Hematopoietic multipotent progenitor cell (in vitro differentiated cells): ENCODE results near the gene GRB7. TPM values are rescaled to one million over a fixed set of nuclear protein-coding genes. Genes with fewer than 3 reads are reported as not detected.
"Not testable (repeated sequence)": the region's sequence is repeated elsewhere in the genome, so short reads cannot be mapped to it uniquely, and the experiment has no call there.

Source experiments
- DNase-seq, 3 donors: peaks; one replicate each; pipeline ENCODE4 v3.0.0-alpha.2; 2011 to 2015; ENCODE audit warnings: low read depth in 2 of 3, low spot score in 2 of 3
- total RNA-seq: library from RNA; depleted of rRNA; stranded (reverse); fragments of >200 nt; gene quantifications from one replicate; pipeline ENCODE4 v1.2.3, GENCODE V29; 2012

GRB7 gene
- total RNA-seq, 1 donor: not detected

- no peak for DNase-seq
These were observed 12.6 kb downstream of the GRB7 start for GRCh38 chr17:39750131-39751015.

- DNase-seq: no peak
These were observed 13.3 kb downstream of the GRB7 start for GRCh38 chr17:39751016-39751543.

GRCh38 chr17:39751637-39752036 is 13.9 kb downstream of the GRB7 start:
- no peak for DNase-seq

GRCh38 chr17:39752241-39752881 is 14.6 kb downstream of the GRB7 start:
- no peak for DNase-seq

GRCh38 chr17:39753514-39754160 is 15.9 kb downstream of the GRB7 start:
- DNase-seq: peak in 2 of 3 donors; percentile 72 to 83

- DNase-seq: peak; percentile 89 to 98 (median 89)
These were observed 16.6 kb downstream of the GRB7 start for GRCh38 chr17:39754161-39754957.

- peak in 1 of 3 donors; percentile 10 for DNase-seq
These were observed 17.3 kb downstream of the GRB7 start for GRCh38 chr17:39754958-39755553.

GRCh38 chr17:39755554-39756379 is 18.0 kb downstream of the GRB7 start:
- DNase-seq: peak in 2 of 3 donors; percentile 43 to 52

- no peak for DNase-seq
These were observed 18.8 kb downstream of the GRB7 start for GRCh38 chr17:39756380-39757079.

GRCh38 chr17:39757176-39757662 is 19.5 kb downstream of the GRB7 start:
- DNase-seq: no peak

- DNase-seq: peak in 1 of 3 donors; percentile 45
These were observed 20.5 kb downstream of the GRB7 start for GRCh38 chr17:39757931-39758873.

GRCh38 chr17:39759204-39759603 is 21.5 kb downstream of the GRB7 start:
- no peak for DNase-seq

GRCh38 chr17:39761861-39762496 is 24.2 kb downstream of the GRB7 start:
- DNase-seq: no peak

- DNase-seq: no peak
These were observed 25.5 kb downstream of the GRB7 start for GRCh38 chr17:39763051-39763820.

- not testable (repeated sequence) for DNase-seq
These were observed 26.4 kb downstream of the GRB7 start for GRCh38 chr17:39764171-39764570.

GRCh38 chr17:39765175-39765574 is 27.4 kb downstream of the GRB7 start:
- no peak for DNase-seq
